GM12865 (cell line): ENCODE data around the gene MRPL58.

Source experiments
- DNase-seq: peaks from one replicate; pipeline ENCODE4 v3.0.0; 2010; ENCODE audit warnings: low read depth
- H3K4me3 ChIP-seq: 2 replicates; pipeline ENCODE4 v1.5.1; 2011; ENCODE audit warnings: mild to moderate bottlenecking, low read depth, low read length, control low read depth
- TF ChIP-seq, protein P1 (sequence below): IDR thresholded peaks from 2 replicates; pipeline ENCODE4 v1.5.1; 2011; ENCODE audit warnings: low read length, control low read depth, low read depth, inconsistent platforms; ENCODE audit not compliant: insufficient read depth; ENCODE audit errors: missing control alignments

The MRPL58 gene

GRCh38 chr17:75063201-75063600 is 50.7 kb downstream of the MRPL58 start:
- DNase-seq, result no peak
- TF ChIP-seq, protein P1, sequence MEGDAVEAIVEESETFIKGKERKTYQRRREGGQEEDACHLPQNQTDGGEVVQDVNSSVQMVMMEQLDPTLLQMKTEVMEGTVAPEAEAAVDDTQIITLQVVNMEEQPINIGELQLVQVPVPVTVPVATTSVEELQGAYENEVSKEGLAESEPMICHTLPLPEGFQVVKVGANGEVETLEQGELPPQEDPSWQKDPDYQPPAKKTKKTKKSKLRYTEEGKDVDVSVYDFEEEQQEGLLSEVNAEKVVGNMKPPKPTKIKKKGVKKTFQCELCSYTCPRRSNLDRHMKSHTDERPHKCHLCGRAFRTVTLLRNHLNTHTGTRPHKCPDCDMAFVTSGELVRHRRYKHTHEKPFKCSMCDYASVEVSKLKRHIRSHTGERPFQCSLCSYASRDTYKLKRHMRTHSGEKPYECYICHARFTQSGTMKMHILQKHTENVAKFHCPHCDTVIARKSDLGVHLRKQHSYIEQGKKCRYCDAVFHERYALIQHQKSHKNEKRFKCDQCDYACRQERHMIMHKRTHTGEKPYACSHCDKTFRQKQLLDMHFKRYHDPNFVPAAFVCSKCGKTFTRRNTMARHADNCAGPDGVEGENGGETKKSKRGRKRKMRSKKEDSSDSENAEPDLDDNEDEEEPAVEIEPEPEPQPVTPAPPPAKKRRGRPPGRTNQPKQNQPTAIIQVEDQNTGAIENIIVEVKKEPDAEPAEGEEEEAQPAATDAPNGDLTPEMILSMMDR, result no peak
- H3K4me3 ChIP-seq, result no peak overlapping the region

GRCh38 chr17:75063626-75064025 is 51.2 kb downstream of the MRPL58 start:
- no peak overlapping the region for H3K4me3 ChIP-seq
- TF ChIP-seq, protein P1, result no peak
- no peak for DNase-seq

DNA sequence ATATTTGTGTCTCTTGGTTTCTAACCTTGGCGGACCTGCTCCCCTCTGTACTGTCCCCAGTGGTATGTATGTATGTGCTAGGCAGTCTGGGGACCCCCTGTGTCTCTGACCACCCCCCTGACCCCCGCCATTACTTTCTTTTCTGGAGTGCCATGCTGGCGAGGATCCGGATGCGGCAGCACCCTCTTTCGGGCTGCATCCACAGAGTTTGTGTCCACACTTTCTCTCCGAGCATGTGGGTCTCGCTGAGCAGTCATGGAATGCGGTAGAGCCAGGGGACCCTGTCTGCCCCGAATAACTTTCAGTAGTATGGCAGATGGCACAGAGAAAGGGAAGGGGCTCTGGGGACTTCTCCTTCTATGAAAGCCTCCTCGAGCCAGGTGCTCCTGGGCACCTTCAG is 51.6 kb downstream of the MRPL58 start:
- DNase-seq, result no peak
- TF ChIP-seq, protein P1, result no peak
- H3K4me3 ChIP-seq, result no peak overlapping the region

DNA sequence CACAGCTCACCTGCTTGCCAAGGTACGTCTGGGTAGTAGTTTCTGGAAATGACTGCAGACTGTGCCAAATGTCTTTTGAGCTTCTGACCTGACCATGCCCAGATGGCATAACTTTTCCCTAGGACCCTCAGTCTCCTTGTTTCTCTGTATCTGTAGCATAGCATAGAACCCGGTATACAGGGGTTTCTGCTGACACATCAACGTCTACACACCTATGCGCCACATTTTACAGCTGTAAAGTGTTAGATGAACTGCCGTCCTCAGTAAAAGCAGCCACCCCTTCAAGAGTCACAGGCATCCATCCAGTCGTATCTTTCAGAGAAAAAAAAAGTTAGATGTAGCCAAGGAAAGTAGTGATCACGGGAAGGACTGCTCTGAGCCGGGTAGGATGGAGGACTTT is 52.0 kb downstream of the MRPL58 start:
- H3K4me3 ChIP-seq, result no peak overlapping the region
- DNase-seq, result no peak
- TF ChIP-seq, protein P1, result no peak

DNA sequence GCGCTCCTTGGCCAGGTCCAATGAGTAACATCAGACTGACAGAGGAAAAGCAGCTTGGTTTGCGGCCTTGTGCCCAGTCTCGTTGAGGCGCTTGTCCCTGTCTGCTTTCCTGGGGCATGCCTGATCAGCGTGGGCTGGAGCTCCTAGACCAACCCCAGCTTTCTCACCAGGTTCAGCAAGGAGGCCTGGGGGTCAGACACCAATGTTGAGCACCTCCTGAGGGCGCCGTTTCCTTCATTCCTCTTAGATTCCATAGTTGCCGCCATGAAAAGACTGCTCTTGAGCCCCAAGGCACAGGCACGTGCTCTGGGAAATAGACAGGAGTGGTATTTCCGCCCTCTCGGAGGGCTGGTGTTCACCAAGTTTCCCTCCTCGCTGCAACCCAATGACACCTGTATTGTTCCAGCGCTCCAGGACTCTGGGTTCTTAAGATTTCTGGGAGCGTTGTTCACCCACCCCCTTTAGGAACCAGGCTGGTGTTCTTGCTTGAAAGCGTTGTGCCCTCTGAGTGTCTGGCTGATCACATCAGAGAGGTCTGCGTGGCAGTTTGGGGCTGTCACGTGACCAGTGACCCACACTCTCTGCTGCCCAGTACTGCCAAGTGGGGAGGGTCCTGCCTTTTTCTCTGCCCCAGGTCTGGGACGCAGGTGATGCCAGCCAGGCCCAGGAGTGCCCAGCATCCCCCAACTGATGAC is 52.5 kb downstream of the MRPL58 start:
- TF ChIP-seq, protein P1, result no peak
- H3K4me3 ChIP-seq, result no peak overlapping the region
- no peak for DNase-seq

- TF ChIP-seq, protein P1, result no peak
- no peak overlapping the region for H3K4me3 ChIP-seq
- DNase-seq, result peak; percentile 66
Observed at GRCh38 chr17:75065562-75066151, 53.2 kb downstream of the MRPL58 start.

GRCh38 chr17:75067856-75068255 is 55.4 kb downstream of the MRPL58 start:
- H3K4me3 ChIP-seq, result no peak overlapping the region
- DNase-seq, result peak; percentile 41
- TF ChIP-seq, protein P1, result no peak
